ENCODE results near the gene MEF2D.

Gene MEF2D

DNA sequence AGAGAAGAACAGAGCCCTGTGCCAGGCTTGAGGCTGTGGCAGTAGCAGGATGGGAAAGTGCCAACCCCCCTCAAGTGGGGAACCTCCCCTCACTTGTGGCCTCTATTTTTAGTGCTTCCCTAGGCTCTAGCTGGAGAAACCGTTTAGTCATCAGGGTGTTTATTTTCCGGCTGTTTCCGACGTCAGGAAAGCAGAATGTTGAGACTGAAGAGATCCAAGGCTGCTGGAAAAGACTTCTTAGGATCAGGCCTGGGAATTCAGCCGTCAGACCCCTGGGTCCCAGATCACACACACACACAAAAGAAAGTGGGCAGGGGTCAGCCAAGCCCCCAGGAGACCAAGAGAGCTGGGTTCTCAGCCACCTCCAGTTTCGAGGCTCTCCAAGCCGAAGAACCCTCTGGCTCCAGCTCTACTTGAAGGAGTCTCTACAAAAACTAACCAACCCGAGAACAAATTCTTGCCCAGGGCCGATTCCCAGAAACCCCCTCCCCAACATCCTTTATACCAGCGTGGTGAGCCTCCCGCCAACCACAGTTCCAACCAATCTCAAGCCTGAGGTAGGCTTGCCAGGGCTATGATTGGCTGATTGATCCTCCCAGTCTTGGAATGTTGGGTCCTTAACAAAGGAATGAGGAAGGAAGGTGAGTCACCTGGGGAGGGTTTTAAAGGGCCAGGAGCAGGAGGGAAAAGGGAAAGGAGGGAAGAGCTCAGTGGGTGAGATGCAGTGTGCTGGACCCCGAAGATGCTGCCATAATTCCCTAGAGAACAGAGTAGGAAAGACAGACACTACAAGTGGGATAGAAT lies 2.5 kb upstream of the MEF2D start:
- Histone ChIP-seq H3K9me3 (ENCODE audit: control insufficient read depth, insufficient read depth, low read depth, low read length) (no peaks in the 10 kb centered on the region), H3K36me3 (ENCODE audit: control insufficient read depth in 2 of 2, insufficient read depth in 1 of 2, low read length in 2 of 2) (no peaks in the 10 kb centered on the region), H3K4me1 (ENCODE audit: control insufficient read depth, insufficient read depth, low read length) (peaks cover 6% of the 10 kb centered on the region), H3K4me3 (ENCODE audit: low read depth, low read length) (no peak overlapping the region), H3K27ac (ENCODE audit: extremely low read depth, low read depth, low read length) (no peak overlapping the region)
- ChIA-PET POLR2A (interaction anchor here (0.6 to 1.0 kb wide), 2 partner anchors 12 to 60 kb away, joined by 3 to 4 read pairs; no protein-coding TSS in a partner anchor), CTCF (interaction anchor here (3.4 kb wide), 1 partner anchor 12 kb away, joined by 14 read pairs; no protein-coding TSS in a partner anchor)
- TF ChIP-seq ZNF76 (tag by site-specific recombination; IDR thresholded peaks at IDR 0.05; ENCODE audit: borderline replicate concordance, low read depth): peak; percentile 57; the same call in 1 of the 2 replicates
- TF ChIP-seq BCL11B (tag by site-specific recombination; IDR thresholded peaks at IDR 0.05; ENCODE audit: low read depth): no peak
- no peak for TF ChIP-seq ZNF292 (tag by site-specific recombination; IDR thresholded peaks at IDR 0.05; ENCODE audit: borderline replicate concordance, low read depth)
- TF ChIP-seq REPIN1 (tag by site-specific recombination; IDR thresholded peaks at IDR 0.05; ENCODE audit: low read depth): no peak
- TF ChIP-seq ZFHX2 (tag by site-specific recombination; conservative IDR thresholded peaks at IDR 0.05): no peak
- TF ChIP-seq, protein P1, sequence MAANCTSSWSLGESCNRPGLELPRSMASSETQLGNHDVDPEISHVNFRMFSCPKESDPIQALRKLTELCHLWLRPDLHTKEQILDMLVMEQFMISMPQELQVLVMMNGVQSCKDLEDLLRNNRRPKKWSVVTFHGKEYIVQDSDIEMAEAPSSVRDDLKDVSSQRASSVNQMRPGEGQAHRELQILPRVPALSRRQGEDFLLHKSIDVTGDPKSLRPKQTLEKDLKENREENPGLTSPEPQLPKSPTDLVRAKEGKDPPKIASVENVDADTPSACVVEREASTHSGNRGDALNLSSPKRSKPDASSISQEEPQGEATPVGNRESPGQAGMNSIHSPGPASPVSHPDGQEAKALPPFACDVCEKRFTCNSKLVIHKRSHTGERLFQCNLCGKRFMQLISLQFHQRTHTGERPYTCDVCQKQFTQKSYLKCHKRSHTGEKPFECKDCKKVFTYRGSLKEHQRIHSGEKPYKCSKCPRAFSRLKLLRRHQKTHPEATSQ (tag by site-specific recombination; IDR thresholded peaks at IDR 0.05): no peak
- TF ChIP-seq ZBTB1 (tag by site-specific recombination; IDR thresholded peaks at IDR 0.05): no peak
- TF ChIP-seq ZBTB7A (tag by site-specific recombination; IDR thresholded peaks at IDR 0.05; ENCODE audit: low read depth): no peak
- no peak for TF ChIP-seq ZBTB20 (tag by site-specific recombination; IDR thresholded peaks at IDR 0.05)
- no peak for TF ChIP-seq GLIS1 (tag by site-specific recombination; IDR thresholded peaks at IDR 0.05)
- TF ChIP-seq ZNF266 (tag by site-specific recombination; IDR thresholded peaks at IDR 0.05; ENCODE audit: low read depth): no peak
- 0 out of 2 replicates have a peak, but pooled peaks have one; percentile 6 for TF ChIP-seq SP7 (tag by site-specific recombination; IDR thresholded peaks at IDR 0.05)
- TF ChIP-seq ZNF404 (tag by site-specific recombination; IDR thresholded peaks at IDR 0.05): no peak
- TF ChIP-seq ZNF394 (tag by site-specific recombination; IDR thresholded peaks at IDR 0.05; ENCODE audit: borderline replicate concordance): no peak
- TF ChIP-seq, protein P2, sequence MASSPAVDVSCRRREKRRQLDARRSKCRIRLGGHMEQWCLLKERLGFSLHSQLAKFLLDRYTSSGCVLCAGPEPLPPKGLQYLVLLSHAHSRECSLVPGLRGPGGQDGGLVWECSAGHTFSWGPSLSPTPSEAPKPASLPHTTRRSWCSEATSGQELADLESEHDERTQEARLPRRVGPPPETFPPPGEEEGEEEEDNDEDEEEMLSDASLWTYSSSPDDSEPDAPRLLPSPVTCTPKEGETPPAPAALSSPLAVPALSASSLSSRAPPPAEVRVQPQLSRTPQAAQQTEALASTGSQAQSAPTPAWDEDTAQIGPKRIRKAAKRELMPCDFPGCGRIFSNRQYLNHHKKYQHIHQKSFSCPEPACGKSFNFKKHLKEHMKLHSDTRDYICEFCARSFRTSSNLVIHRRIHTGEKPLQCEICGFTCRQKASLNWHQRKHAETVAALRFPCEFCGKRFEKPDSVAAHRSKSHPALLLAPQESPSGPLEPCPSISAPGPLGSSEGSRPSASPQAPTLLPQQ (tag by site-specific recombination; IDR thresholded peaks at IDR 0.05): peak; percentile 58
- TF ChIP-seq ZNF335 (tag by site-specific recombination; conservative IDR thresholded peaks at IDR 0.05): peak; percentile 52
- 0 out of 2 replicates have a peak, but pooled peaks have one; percentile 8 for TF ChIP-seq ZBTB21 (tag by site-specific recombination; IDR thresholded peaks at IDR 0.05)
- TF ChIP-seq ZNF501 (tag by site-specific recombination; IDR thresholded peaks at IDR 0.05): no peak
- TF ChIP-seq OSR2 (tag by site-specific recombination; IDR thresholded peaks at IDR 0.05): no peak
- no peak for TF ChIP-seq RBAK (tag by site-specific recombination; IDR thresholded peaks at IDR 0.05)
- TF ChIP-seq ZNF670 (tag by site-specific recombination; IDR thresholded peaks at IDR 0.05; ENCODE audit: low read depth): no peak
- TF ChIP-seq GFI1B (tag by site-specific recombination; IDR thresholded peaks at IDR 0.05): no peak
- TF ChIP-seq, protein P3, sequence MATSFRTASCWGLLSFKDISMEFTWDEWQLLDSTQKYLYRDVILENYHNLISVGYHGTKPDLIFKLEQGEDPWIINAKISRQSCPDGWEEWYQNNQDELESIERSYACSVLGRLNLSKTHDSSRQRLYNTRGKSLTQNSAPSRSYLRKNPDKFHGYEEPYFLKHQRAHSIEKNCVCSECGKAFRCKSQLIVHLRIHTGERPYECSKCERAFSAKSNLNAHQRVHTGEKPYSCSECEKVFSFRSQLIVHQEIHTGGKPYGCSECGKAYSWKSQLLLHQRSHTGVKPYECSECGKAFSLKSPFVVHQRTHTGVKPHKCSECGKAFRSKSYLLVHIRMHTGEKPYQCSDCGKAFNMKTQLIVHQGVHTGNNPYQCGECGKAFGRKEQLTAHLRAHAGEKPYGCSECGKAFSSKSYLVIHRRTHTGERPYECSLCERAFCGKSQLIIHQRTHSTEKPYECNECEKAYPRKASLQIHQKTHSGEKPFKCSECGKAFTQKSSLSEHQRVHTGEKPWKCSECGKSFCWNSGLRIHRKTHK (tag by site-specific recombination; IDR thresholded peaks at IDR 0.05): no peak
- TF ChIP-seq, protein P4, sequence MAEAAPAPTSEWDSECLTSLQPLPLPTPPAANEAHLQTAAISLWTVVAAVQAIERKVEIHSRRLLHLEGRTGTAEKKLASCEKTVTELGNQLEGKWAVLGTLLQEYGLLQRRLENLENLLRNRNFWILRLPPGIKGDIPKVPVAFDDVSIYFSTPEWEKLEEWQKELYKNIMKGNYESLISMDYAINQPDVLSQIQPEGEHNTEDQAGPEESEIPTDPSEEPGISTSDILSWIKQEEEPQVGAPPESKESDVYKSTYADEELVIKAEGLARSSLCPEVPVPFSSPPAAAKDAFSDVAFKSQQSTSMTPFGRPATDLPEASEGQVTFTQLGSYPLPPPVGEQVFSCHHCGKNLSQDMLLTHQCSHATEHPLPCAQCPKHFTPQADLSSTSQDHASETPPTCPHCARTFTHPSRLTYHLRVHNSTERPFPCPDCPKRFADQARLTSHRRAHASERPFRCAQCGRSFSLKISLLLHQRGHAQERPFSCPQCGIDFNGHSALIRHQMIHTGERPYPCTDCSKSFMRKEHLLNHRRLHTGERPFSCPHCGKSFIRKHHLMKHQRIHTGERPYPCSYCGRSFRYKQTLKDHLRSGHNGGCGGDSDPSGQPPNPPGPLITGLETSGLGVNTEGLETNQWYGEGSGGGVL (tag by site-specific recombination; IDR thresholded peaks at IDR 0.05): peak; percentile 57
- TF ChIP-seq, protein P5, sequence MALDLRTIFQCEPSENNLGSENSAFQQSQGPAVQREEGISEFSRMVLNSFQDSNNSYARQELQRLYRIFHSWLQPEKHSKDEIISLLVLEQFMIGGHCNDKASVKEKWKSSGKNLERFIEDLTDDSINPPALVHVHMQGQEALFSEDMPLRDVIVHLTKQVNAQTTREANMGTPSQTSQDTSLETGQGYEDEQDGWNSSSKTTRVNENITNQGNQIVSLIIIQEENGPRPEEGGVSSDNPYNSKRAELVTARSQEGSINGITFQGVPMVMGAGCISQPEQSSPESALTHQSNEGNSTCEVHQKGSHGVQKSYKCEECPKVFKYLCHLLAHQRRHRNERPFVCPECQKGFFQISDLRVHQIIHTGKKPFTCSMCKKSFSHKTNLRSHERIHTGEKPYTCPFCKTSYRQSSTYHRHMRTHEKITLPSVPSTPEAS (tag by site-specific recombination; IDR thresholded peaks at IDR 0.05): no peak
- peak; percentile 72 for TF ChIP-seq ZBTB48 (tag by site-specific recombination; IDR thresholded peaks at IDR 0.05)
- no peak for TF ChIP-seq ZNF548 (tag by site-specific recombination; IDR thresholded peaks at IDR 0.05)
- no peak for TF ChIP-seq ZNF426 (tag by site-specific recombination; IDR thresholded peaks at IDR 0.05)
